Measurements from ENCODE around the gene MAP2K6.

DNA sequence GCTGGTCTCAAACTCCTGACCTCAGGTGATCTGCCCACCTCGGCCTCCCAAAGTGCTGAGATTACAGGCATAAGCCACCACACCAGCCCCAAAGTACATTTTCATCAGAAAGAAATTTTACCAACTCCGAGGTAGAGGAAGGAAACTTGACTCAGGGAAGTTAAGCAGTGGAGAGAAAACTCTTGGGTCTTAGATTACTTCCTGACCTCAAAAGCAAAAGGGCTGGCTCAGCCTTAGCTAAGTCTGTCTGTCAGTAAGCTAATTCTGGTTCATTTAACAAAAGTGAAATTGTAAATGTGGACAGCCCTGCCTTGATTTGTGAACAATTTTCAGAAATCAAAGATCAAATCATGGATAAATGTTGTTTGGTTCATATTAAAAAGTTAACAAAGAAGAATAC, 30.6 kb downstream of the MAP2K6 start:
- TF ChIP-seq, protein P1, sequence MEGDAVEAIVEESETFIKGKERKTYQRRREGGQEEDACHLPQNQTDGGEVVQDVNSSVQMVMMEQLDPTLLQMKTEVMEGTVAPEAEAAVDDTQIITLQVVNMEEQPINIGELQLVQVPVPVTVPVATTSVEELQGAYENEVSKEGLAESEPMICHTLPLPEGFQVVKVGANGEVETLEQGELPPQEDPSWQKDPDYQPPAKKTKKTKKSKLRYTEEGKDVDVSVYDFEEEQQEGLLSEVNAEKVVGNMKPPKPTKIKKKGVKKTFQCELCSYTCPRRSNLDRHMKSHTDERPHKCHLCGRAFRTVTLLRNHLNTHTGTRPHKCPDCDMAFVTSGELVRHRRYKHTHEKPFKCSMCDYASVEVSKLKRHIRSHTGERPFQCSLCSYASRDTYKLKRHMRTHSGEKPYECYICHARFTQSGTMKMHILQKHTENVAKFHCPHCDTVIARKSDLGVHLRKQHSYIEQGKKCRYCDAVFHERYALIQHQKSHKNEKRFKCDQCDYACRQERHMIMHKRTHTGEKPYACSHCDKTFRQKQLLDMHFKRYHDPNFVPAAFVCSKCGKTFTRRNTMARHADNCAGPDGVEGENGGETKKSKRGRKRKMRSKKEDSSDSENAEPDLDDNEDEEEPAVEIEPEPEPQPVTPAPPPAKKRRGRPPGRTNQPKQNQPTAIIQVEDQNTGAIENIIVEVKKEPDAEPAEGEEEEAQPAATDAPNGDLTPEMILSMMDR (IDR thresholded peaks at IDR 0.05; ENCODE audit: borderline replicate concordance, extremely low read depth, low read length, poor library complexity, severe bottlenecking) = no peak
- no peak for TF ChIP-seq EZH2 (IDR thresholded peaks at IDR 0.05; ENCODE audit: borderline replicate concordance, low read depth, low read length, severe bottlenecking)
